ENCODE data around the gene CYLD. TPM values are rescaled to one million over a fixed set of nuclear protein-coding genes. Genes with fewer than 3 reads are reported as not detected.
A peak's percentile ranks its signal among the peaks of the same experiment; 100 is the strongest.

CYLD gene
- polyA plus RNA-seq, 3 donors: 18.2 to 25.1 (median 23.0) TPM

- no peak for DNase-seq (ENCODE audit: extremely low read depth in 1 of 11, low read depth in 9 of 11, low spot score in 4 of 11)
Observed at GRCh38 chr16:50831751-50832150, 89.9 kb downstream of the CYLD start.

GRCh38 chr16:50833929-50834328 lies 92.0 kb downstream of the CYLD start:
- DNase-seq (ENCODE audit: extremely low read depth in 1 of 11, low read depth in 9 of 11, low spot score in 4 of 11): no peak

- DNase-seq (ENCODE audit: extremely low read depth in 1 of 11, low read depth in 9 of 11, low spot score in 4 of 11): no peak
Observed at GRCh38 chr16:50834701-50835100, 92.8 kb downstream of the CYLD start.

- DNase-seq (ENCODE audit: extremely low read depth in 1 of 11, low read depth in 9 of 11, low spot score in 4 of 11): no peak
Observed at GRCh38 chr16:50835358-50836060, 93.6 kb downstream of the CYLD start.

GRCh38 chr16:50836121-50836621 lies 94.3 kb downstream of the CYLD start:
- DNase-seq (ENCODE audit: extremely low read depth in 1 of 11, low read depth in 9 of 11, low spot score in 4 of 11): no peak

GRCh38 chr16:50837324-50837723 lies 95.4 kb downstream of the CYLD start:
- DNase-seq (ENCODE audit: extremely low read depth in 1 of 11, low read depth in 9 of 11, low spot score in 4 of 11): no peak

- no peak for DNase-seq (ENCODE audit: extremely low read depth in 1 of 11, low read depth in 9 of 11, low spot score in 4 of 11)
Observed at GRCh38 chr16:50838165-50838564, 96.3 kb downstream of the CYLD start.

- DNase-seq (ENCODE audit: extremely low read depth in 1 of 11, low read depth in 9 of 11, low spot score in 4 of 11): no peak
Observed at GRCh38 chr16:50838885-50839284, 97.0 kb downstream of the CYLD start.

GRCh38 chr16:50839356-50839755 lies 97.5 kb downstream of the CYLD start:
- no peak for DNase-seq (ENCODE audit: extremely low read depth in 1 of 11, low read depth in 9 of 11, low spot score in 4 of 11)

GRCh38 chr16:50839920-50840729 lies 98.2 kb downstream of the CYLD start:
- DNase-seq (ENCODE audit: extremely low read depth in 1 of 11, low read depth in 9 of 11, low spot score in 4 of 11): no peak

GRCh38 chr16:50841081-50841886 lies 99.4 kb downstream of the CYLD start:
- peak in 1 of 11 donors; percentile 10 for DNase-seq (ENCODE audit: extremely low read depth in 1 of 11, low read depth in 9 of 11, low spot score in 4 of 11)

- DNase-seq (ENCODE audit: extremely low read depth in 1 of 11, low read depth in 9 of 11, low spot score in 4 of 11): no peak
Observed at GRCh38 chr16:50842013-50842505, 100.2 kb downstream of the CYLD start.

GRCh38 chr16:50842589-50842988 lies 100.7 kb downstream of the CYLD start:
- DNase-seq (ENCODE audit: extremely low read depth in 1 of 11, low read depth in 9 of 11, low spot score in 4 of 11): no peak

- no peak for DNase-seq (ENCODE audit: extremely low read depth in 1 of 11, low read depth in 9 of 11, low spot score in 4 of 11)
Observed at GRCh38 chr16:50844840-50845239, 103.0 kb downstream of the CYLD start.

GRCh38 chr16:50845296-50845695 lies 103.4 kb downstream of the CYLD start:
- no peak for DNase-seq (ENCODE audit: extremely low read depth in 1 of 11, low read depth in 9 of 11, low spot score in 4 of 11)

- DNase-seq (ENCODE audit: extremely low read depth in 1 of 11, low read depth in 9 of 11, low spot score in 4 of 11): no peak
Observed at GRCh38 chr16:50846511-50846910, 104.6 kb downstream of the CYLD start.

GRCh38 chr16:50847166-50847565 lies 105.3 kb downstream of the CYLD start:
- DNase-seq (ENCODE audit: extremely low read depth in 1 of 11, low read depth in 9 of 11, low spot score in 4 of 11): no peak

GRCh38 chr16:50848755-50849514 lies 107.0 kb downstream of the CYLD start:
- DNase-seq (ENCODE audit: extremely low read depth in 1 of 11, low read depth in 9 of 11, low spot score in 4 of 11): no peak

Data from renal cortex interstitium (tissue), 11 donors.